RWPE2 (cell line): Measurements from ENCODE around the gene SESN3.
"Not testable (repeated sequence)": the region's sequence is repeated elsewhere in the genome, so short reads cannot be mapped to it uniquely, and the experiment has no call there.

Source experiments
- ATAC-seq: fragments of 200-7000 bp; cut with Tn5 transposase; 3 replicates; pipeline ENCODE4 v1.9.1; 2021; ENCODE audit warnings: low read depth
- DNase-seq: peaks from one replicate; pipeline ENCODE4 v3.0.0-alpha.2; 2020; ENCODE audit warnings: low spot score
- H3K27ac ChIP-seq: fragments of 450-650 bp; 2 replicates; pipeline ENCODE4 v1.5.1; 2017; ENCODE audit warnings: mild to moderate bottlenecking; ENCODE audit not compliant: poor library complexity, severe bottlenecking
- H3K27me3 ChIP-seq: fragments of 250-450 bp; sonication (Bioruptor Pico); 2 replicates; pipeline ENCODE4 v1.5.1; 2021; ENCODE audit warnings: mild to moderate bottlenecking, moderate library complexity; ENCODE audit not compliant: insufficient read depth, poor library complexity, severe bottlenecking
- H3K36me3 ChIP-seq: fragments of 250-450 bp; sonication (Bioruptor Pico); 2 replicates; pipeline ENCODE4 v1.5.1; 2020; ENCODE audit warnings: low read depth, mild to moderate bottlenecking, moderate library complexity
- H3K4me1 ChIP-seq: fragments of 250-450 bp; sonication (Bioruptor Pico); 2 replicates; pipeline ENCODE4 v1.5.1; 2021; ENCODE audit warnings: mild to moderate bottlenecking, moderate library complexity; ENCODE audit not compliant: insufficient read depth, poor library complexity, severe bottlenecking
- H3K4me3 ChIP-seq: fragments of 250-450 bp; sonication (Bioruptor Pico); 2 replicates; pipeline ENCODE4 v1.5.1; 2021; ENCODE audit warnings: mild to moderate bottlenecking, moderate library complexity; ENCODE audit not compliant: severe bottlenecking
- H3K9me3 ChIP-seq: fragments of 250-450 bp; sonication (Bioruptor Pico); 2 replicates; pipeline ENCODE4 v1.5.1; 2021; ENCODE audit warnings: mild to moderate bottlenecking, moderate library complexity; ENCODE audit not compliant: severe bottlenecking
- TF ChIP-seq, protein P1 (sequence below): fragments of 450-650 bp; IDR thresholded peaks from one replicate; pipeline ENCODE4 v1.5.1; 2017; ENCODE audit warnings: mild to moderate bottlenecking, moderate library complexity; ENCODE audit not compliant: poor library complexity, severe bottlenecking

Gene SESN3

DNA sequence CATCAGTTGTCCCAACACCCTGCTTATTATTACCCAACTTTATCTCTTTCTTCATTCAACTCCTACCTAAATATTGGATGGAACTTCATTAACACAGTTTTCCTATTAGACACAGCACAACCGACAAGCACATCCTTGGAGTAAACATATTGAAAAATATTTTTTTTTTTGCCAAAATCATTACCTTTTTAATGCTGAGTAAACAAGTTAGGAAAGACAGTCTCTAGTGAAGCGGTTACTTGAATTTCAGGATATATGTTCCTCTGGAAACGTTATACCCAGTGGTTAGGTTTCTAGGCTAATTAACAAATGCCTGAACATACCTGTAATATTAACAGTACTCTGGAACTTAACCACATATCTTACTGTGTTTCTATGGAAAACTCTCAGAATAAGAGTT is 11.4 kb downstream of the SESN3 start:
- Histone ChIP-seq H3K4me3 (no peak overlapping the region), H3K36me3 (no peaks in the 10 kb centered on the region), H3K27me3 (no peaks in the 10 kb centered on the region), H3K4me1 (no peaks in the 10 kb centered on the region), H3K27ac (no peak overlapping the region), H3K9me3 (no peaks in the 10 kb centered on the region)
- TF ChIP-seq, protein P1, sequence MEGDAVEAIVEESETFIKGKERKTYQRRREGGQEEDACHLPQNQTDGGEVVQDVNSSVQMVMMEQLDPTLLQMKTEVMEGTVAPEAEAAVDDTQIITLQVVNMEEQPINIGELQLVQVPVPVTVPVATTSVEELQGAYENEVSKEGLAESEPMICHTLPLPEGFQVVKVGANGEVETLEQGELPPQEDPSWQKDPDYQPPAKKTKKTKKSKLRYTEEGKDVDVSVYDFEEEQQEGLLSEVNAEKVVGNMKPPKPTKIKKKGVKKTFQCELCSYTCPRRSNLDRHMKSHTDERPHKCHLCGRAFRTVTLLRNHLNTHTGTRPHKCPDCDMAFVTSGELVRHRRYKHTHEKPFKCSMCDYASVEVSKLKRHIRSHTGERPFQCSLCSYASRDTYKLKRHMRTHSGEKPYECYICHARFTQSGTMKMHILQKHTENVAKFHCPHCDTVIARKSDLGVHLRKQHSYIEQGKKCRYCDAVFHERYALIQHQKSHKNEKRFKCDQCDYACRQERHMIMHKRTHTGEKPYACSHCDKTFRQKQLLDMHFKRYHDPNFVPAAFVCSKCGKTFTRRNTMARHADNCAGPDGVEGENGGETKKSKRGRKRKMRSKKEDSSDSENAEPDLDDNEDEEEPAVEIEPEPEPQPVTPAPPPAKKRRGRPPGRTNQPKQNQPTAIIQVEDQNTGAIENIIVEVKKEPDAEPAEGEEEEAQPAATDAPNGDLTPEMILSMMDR, result no peak
- no peak for DNase-seq
- no peak for ATAC-seq

DNA sequence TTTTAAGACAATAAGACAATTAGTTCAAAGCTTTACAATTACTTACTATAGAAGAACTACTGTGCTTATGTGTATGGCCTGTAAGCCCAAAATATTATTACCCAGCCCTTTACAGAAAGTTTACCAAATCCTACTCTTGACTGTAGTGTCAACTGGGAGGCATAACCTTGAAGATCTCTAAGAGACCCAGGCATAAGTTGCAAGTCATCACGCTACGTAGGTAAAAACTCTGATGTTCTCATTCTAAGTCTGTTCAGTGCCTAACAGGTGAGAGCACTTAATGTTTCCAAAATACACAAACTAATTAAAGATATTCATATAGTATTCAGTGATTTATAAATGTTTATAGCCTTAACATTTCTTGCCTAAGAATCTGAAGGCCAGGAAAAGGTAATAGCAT is 12.9 kb downstream of the SESN3 start:
- H3K4me3 ChIP-seq, result no peak overlapping the region
- H3K9me3 ChIP-seq, result no peaks in the 10 kb centered on the region
- no peaks in the 10 kb centered on the region for H3K36me3 ChIP-seq
- ATAC-seq (no peak), DNase-seq (no peak)
- TF ChIP-seq, protein P1, result no peak
- no peak overlapping the region for H3K27ac ChIP-seq
- no peaks in the 10 kb centered on the region for H3K4me1 ChIP-seq
- H3K27me3 ChIP-seq, result no peaks in the 10 kb centered on the region

DNA sequence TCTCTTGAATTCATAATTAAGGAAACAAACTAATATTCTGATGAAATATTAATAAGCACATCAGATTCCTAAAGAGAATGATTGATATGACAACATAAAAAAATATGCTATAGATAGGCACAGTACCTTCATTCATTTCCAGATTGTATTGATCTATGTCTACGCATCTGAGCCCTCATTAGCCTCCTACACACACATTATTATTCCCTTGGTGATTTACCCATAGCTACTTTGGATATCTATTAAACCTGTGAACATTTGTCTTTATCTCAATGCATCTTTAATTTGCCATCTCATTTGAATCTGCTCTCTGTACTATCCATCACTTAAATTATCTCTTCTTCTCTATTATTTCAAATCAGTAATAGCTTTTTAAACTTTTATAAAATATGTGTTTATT is 18.4 kb downstream of the SESN3 start:
- TF ChIP-seq, protein P1, result no peak
- Histone ChIP-seq H3K9me3 (no peaks in the 10 kb centered on the region), H3K4me3 (no peak overlapping the region), H3K4me1 (no peaks in the 10 kb centered on the region), H3K27ac (no peak overlapping the region), H3K36me3 (peaks cover 3% of the 10 kb centered on the region; the same call in 1 of the 2 replicates), H3K27me3 (no peaks in the 10 kb centered on the region)
- DNase-seq (no peak), ATAC-seq (no peak)

DNA sequence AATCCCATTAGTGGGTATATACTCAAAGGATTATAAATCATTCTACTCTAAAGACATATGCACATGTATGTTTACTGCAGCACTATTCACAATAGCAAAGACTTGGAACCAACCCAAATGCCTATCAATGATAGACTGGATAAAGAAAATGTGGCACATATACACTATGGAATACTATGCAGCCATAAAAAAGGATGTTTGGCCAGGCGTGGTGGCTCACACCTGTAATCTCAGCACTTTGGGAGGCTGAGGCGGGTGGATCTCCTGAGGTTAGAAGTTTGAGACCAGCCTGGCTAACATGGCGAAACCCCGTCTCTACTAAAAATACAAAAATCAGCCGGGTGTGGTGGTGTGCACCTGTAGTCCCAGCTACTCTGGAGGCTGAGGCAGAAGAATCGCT is 21.5 kb downstream of the SESN3 start:
- H3K27ac ChIP-seq, H3K27me3 ChIP-seq, ATAC-seq, DNase-seq, H3K4me3 ChIP-seq, H3K36me3 ChIP-seq, H3K4me1 ChIP-seq, H3K9me3 ChIP-seq: not testable (repeated sequence)

DNA sequence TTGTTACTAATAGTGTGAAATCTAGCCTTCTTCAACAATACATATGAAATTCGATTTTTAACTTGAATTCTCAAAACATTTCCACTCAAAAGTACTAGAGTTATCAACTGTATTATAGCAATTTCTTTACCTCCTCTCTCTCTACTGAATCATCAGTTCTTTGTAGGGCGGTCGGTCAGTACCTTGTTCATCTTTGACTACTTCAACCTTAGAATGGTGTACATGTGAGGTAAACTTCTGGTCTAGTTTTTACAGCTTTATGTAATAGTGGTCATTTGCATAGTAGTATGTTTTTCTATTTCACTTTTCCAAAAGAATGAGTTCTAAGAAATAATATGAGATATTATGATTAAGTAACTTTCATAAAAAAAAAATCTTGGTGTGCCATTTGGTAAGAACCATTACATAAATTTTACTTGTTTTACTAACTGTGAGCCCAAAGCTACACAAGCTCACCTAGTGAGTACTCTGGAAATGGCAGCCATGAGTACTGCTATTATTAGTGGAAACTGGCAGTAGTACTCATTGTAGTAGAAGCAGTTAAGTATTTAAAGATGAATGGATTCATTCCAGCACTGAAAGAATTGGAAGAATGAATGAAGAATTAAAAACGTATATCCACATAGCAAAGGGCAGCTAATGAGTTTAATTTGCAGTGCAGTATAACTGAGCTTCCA is 30.1 kb downstream of the SESN3 start:
- H3K27ac ChIP-seq, result no peak overlapping the region
- DNase-seq (no peak), ATAC-seq (no peak)
- no peaks in the 10 kb centered on the region for H3K36me3 ChIP-seq
- H3K27me3 ChIP-seq, result no peaks in the 10 kb centered on the region
- TF ChIP-seq, protein P1, result no peak
- H3K4me1 ChIP-seq, result no peaks in the 10 kb centered on the region
- no peak overlapping the region for H3K4me3 ChIP-seq
- no peaks in the 10 kb centered on the region for H3K9me3 ChIP-seq
